ENCODE results near the gene TICAM2.

DNA sequence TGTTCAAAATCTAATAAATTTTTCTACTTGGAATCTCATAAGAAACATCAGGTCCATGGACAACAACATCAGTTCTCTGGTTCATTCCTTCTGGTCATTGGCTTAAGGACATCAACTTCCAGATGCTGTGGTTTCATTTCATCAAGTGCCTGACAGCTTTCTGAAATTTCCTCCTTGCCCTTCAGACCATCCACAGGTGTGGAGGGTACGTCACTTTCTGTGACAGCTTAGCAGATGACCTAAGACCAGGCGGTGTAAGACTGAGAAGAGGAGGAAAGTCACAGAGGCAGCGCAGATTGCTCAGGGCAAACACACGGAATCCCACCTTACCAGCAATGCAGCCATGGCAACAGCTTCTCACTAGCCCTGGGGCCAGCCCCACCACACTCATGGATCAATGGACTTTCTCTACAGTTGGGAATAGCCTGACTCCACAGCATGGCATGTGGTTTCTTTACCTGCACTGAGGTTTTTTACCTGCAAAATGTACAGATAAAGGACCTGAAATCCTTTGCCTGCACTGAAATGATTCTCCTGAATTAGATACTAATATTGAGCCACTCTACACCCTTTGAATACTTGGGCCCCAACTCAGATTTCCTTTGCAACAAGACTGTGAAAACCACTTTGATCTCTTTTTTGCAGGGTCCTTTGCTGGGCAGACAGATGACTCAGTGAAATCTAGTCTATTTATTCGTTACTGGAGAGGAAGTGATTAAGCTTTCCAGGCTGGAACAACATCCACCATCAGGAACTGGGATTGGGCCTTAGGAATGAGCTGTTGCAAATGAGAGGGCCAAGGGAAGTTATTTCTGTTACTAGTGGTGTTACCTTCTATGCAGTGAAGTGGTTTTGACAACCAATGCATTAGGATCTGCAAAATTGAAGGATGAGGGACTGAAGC is 26.9 kb downstream of the TICAM2 start:
- TF ChIP-seq CTCF (IDR thresholded peaks at IDR 0.05) = no peak
- TF ChIP-seq POLR2A (IDR thresholded peaks at IDR 0.05) = no peak
- TF ChIP-seq POLR2AphosphoS5 (IDR thresholded peaks at IDR 0.05) = no peak
